Liver (tissue), 9 donors: ENCODE data around the gene LMTK2. TPM values are rescaled to one million over a fixed set of nuclear protein-coding genes. Genes with fewer than 3 reads are reported as not detected.

ENCODE experiments used
- DNase-seq: peaks from one replicate; pipeline ENCODE4 v3.0.0-alpha.2; 2017; ENCODE audit warnings: low spot score
- H3K27ac ChIP-seq, 2 donors: one replicate each; pipeline ENCODE4 v1.7.0; 2013; ENCODE audit warnings: inconsistent platforms in 2 of 2, low read length in 2 of 2, control low read depth in 1 of 2, low read depth in 1 of 2, mild to moderate bottlenecking in 1 of 2
- H3K27me3 ChIP-seq, 4 donors: one replicate each; pipeline versions ENCODE4 v1.6.1 to v1.7.0; 2013; ENCODE audit warnings: low read length in 3 of 4, inconsistent platforms in 1 of 4, mild to moderate bottlenecking in 1 of 4, moderate library complexity in 1 of 4; ENCODE audit not compliant: control insufficient read depth in 4 of 4, insufficient read depth in 4 of 4
- H3K36me3 ChIP-seq, 4 donors: one replicate each; pipeline versions ENCODE4 v1.6.1 to v1.7.0; 2013; ENCODE audit warnings: low read length in 3 of 4, mild to moderate bottlenecking in 3 of 4, low read depth in 1 of 4, moderate library complexity in 1 of 4; ENCODE audit not compliant: control insufficient read depth in 4 of 4, insufficient read depth in 3 of 4
- H3K4me1 ChIP-seq, 4 donors: one replicate each; pipeline versions ENCODE4 v1.6.1 to v1.7.0; 2013; ENCODE audit warnings: low read length in 3 of 4, mild to moderate bottlenecking in 3 of 4, moderate library complexity in 1 of 4; ENCODE audit not compliant: control insufficient read depth in 4 of 4, insufficient read depth in 4 of 4
- H3K4me3 ChIP-seq, 3 donors: one replicate each; pipeline versions ENCODE4 v1.6.1 to v1.7.0; 2013; ENCODE audit warnings: low read length in 3 of 3, control low read depth in 1 of 3, low read depth in 1 of 3, mild to moderate bottlenecking in 1 of 3
- H3K9ac ChIP-seq, 2 donors: one replicate each; pipeline ENCODE4 v1.7.0; 2013; ENCODE audit warnings: low read length in 2 of 2, mild to moderate bottlenecking in 2 of 2, moderate library complexity in 2 of 2, control low read depth in 1 of 2, low read depth in 1 of 2
- H3K9me3 ChIP-seq, 4 donors: one replicate each; pipeline versions ENCODE4 v1.6.1 to v1.7.0; 2013; ENCODE audit warnings: low read length in 3 of 4; ENCODE audit not compliant: control insufficient read depth in 4 of 4
- ATF3 ChIP-seq: IDR thresholded peaks from 2 replicates; pipeline ENCODE4 v1.6.1; 2016; ENCODE audit warnings: antibody characterized with exemption
- CTCF ChIP-seq: fragments of 150-350 bp; IDR thresholded peaks from 2 replicates; pipeline ENCODE4 v1.5.1; 2017; ENCODE audit warnings: improper control_type of control experiment, low read depth, low read length; ENCODE audit not compliant: missing input control
- FOXA1 ChIP-seq: IDR thresholded peaks from 2 replicates; pipeline ENCODE4 v1.6.1; 2016; ENCODE audit warnings: antibody characterized with exemption
- FOXA2 ChIP-seq: IDR thresholded peaks from 2 replicates; pipeline ENCODE4 v1.6.1; 2016; ENCODE audit warnings: antibody characterized with exemption
- GABPA ChIP-seq, 2 donors: IDR thresholded peaks in 1 of 2; conservative IDR thresholded peaks in 1 of 2; 2 replicates each; pipeline ENCODE4 v1.6.1; 2016; ENCODE audit warnings: antibody characterized with exemption in 2 of 2, mild to moderate bottlenecking in 1 of 2, moderate library complexity in 1 of 2
- HNF4A ChIP-seq, 2 donors: conservative IDR thresholded peaks; 2 replicates each; pipeline ENCODE4 v1.6.1; 2016; ENCODE audit warnings: antibody characterized with exemption in 2 of 2, mild to moderate bottlenecking in 2 of 2
- JUND ChIP-seq, 2 donors: IDR thresholded peaks; 2 replicates each; pipeline ENCODE4 v1.6.1; 2016; ENCODE audit warnings: antibody characterized with exemption in 2 of 2
- MAX ChIP-seq: IDR thresholded peaks from 2 replicates; pipeline ENCODE4 v1.6.1; 2016; ENCODE audit warnings: antibody characterized with exemption
- NR2F2 ChIP-seq: IDR thresholded peaks from 2 replicates; pipeline ENCODE4 v1.6.1; 2016; ENCODE audit warnings: antibody characterized with exemption
- RAD21 ChIP-seq, 2 donors: IDR thresholded peaks; 2 replicates each; pipeline ENCODE4 v1.6.1; 2016; ENCODE audit warnings: antibody characterized with exemption in 2 of 2, mild to moderate bottlenecking in 2 of 2
- REST ChIP-seq: IDR thresholded peaks from 2 replicates; pipeline ENCODE4 v1.6.1; 2016; ENCODE audit warnings: antibody characterized with exemption, mild to moderate bottlenecking
- RXRA ChIP-seq, 2 donors: IDR thresholded peaks; 2 replicates each; pipeline ENCODE4 v1.6.1; 2017 to 2018; ENCODE audit warnings: antibody characterized with exemption in 2 of 2, mild to moderate bottlenecking in 1 of 2
- SP1 ChIP-seq: IDR thresholded peaks from 2 replicates; pipeline ENCODE4 v1.6.1; 2018; ENCODE audit warnings: antibody characterized with exemption, mild to moderate bottlenecking
- TAF1 ChIP-seq: conservative IDR thresholded peaks from 2 replicates; pipeline ENCODE4 v1.6.1; 2016; ENCODE audit warnings: antibody characterized with exemption, mild to moderate bottlenecking
- YY1 ChIP-seq: IDR thresholded peaks from 2 replicates; pipeline ENCODE4 v1.6.1; 2016; ENCODE audit warnings: antibody characterized with exemption, mild to moderate bottlenecking
- ZBTB33 ChIP-seq: IDR thresholded peaks from 2 replicates; pipeline ENCODE4 v1.6.1; 2016; ENCODE audit warnings: antibody characterized with exemption
- WGBS: extraction: QIAGEN DNeasy Blood & Tissue Kit; methylation state at CpG from one replicate; pipeline ENCODE4 v1.1.7; 2013; 5-methylcytosine and 5-hydroxymethylcytosine counted together
- polyA plus RNA-seq, 2 donors: library from polyadenylated mRNA; stranded (reverse) in 1 of 2; unstranded in 1 of 2; fragments of 200-250 nt in 1 of 2; fragments of >200 nt in 1 of 2; fragmentation: Nextera tagmentation in 1 of 2; extraction: Ambion mirVana in 1 of 2; gene quantifications; one replicate each; pipeline versions ENCODE4 v1.2.1 to v1.2.3, GENCODE V29; 2013 to 2015
- total RNA-seq, 2 donors: library from RNA; depleted of rRNA; stranded (reverse); fragments of >200 nt; gene quantifications; one replicate each; pipeline ENCODE4 v1.2.3, GENCODE V29; 2014
- donor health status: healthy.
- donor health status: healthy.
- donor health status: healthy.
- donor health status: healthy.
- donor health status: healthy.

Gene LMTK2
- total and polyA plus RNA-seq, 4 donors, result 3.1 to 14.3 (median 9.0) TPM

GRCh38 chr7:98156700-98157099 lies 50.0 kb downstream of the LMTK2 start (continued):
- no peak for TF ChIP-seq RXRA (IDR thresholded peaks at IDR 0.05)
- TF ChIP-seq JUND (IDR thresholded peaks at IDR 0.05), result no peak
- TF ChIP-seq TAF1, result no peak
- no peak for TF ChIP-seq FOXA2

- no peak for TF ChIP-seq GABPA (IDR thresholded peaks at IDR 0.05 in 1 of 2, conservative IDR thresholded peaks at IDR 0.05 in 1 of 2)
- TF ChIP-seq HNF4A (conservative IDR thresholded peaks at IDR 0.05), result no peak
- no peak for TF ChIP-seq CTCF
- TF ChIP-seq TAF1, result no peak
- no peak for TF ChIP-seq YY1
- TF ChIP-seq ATF3, result no peak
- no peak for TF ChIP-seq RXRA (IDR thresholded peaks at IDR 0.05)
- no peak for TF ChIP-seq NR2F2
- no peak for TF ChIP-seq REST
- TF ChIP-seq RAD21 (IDR thresholded peaks at IDR 0.05), result no peak
- Histone ChIP-seq H3K27me3 (no peaks in the 10 kb centered on the region), H3K36me3 (peaks cover 2 to 24% (median 15%) of the 10 kb centered on the region in 4 donors), H3K4me3 (no peak overlapping the region), H3K27ac (no peak overlapping the region), H3K4me1 (no peaks in the 10 kb centered on the region), H3K9ac (no peak overlapping the region), H3K9me3 (no peaks in the 10 kb centered on the region)
- WGBS, result 90% methylated on average over 4 of the region's 4 CpGs
- DNase-seq, result no peak
These were observed 51.1 kb downstream of the LMTK2 start for GRCh38 chr7:98157761-98158160.

GRCh38 chr7:98162758-98163157 lies 56.1 kb downstream of the LMTK2 start:
- Histone ChIP-seq H3K36me3 (peaks cover 0 to 4% (median 1%) of the 10 kb centered on the region in 4 donors), H3K4me3 (no peak overlapping the region), H3K27ac (no peak overlapping the region), H3K4me1 (peaks cover 0 to 21% (median 17%) of the 10 kb centered on the region in 4 donors), H3K9me3 (no peaks in the 10 kb centered on the region), H3K9ac (no peak overlapping the region), H3K27me3 (no peaks in the 10 kb centered on the region)
- TF ChIP-seq MAX, result no peak
- no peak for TF ChIP-seq FOXA1
- no peak for TF ChIP-seq REST
- no peak for TF ChIP-seq FOXA2
- no peak for TF ChIP-seq ZBTB33
- no peak for TF ChIP-seq SP1
- TF ChIP-seq GABPA (IDR thresholded peaks at IDR 0.05 in 1 of 2, conservative IDR thresholded peaks at IDR 0.05 in 1 of 2), result no peak
- WGBS, result 94% methylated on average over 3 of the region's 3 CpGs
- no peak for DNase-seq
